OCI-LY7 (cell line): ENCODE measurements around the gene ZNF804A. TPM values are rescaled to one million over a fixed set of nuclear protein-coding genes. Genes with fewer than 3 reads are reported as not detected.

Source experiments
- BruUV-seq: library from RNA; stranded (reverse); fragments of 400-500 nt; replicated peaks from 2 replicates; lab custom pipeline; 2021; lab: Mats Ljungman, UMichigan
- CTCF ChIA-PET: fragments of 300-600 bp; sonication (Branson Sonifier 250); formaldehyde crosslinking; loops from one replicate; lab custom pipeline; 2022; ENCODE audit warnings: antibody characterized with exemption; ENCODE audit not compliant: unreplicated experiment; lab: Charles Lee
- POLR2A ChIA-PET: fragments of 300-600 bp; sonication (Branson Sonifier 250); formaldehyde crosslinking; loops from one replicate; lab custom pipeline; 2022; ENCODE audit warnings: antibody characterized with exemption; lab: Charles Lee
- DNase-seq: peaks from one replicate; pipeline ENCODE4 v3.0.0-alpha.2; 2015; ENCODE audit warnings: low spot score
- H2AFZ ChIP-seq: fragments of 200-600 bp; sonication (generic), shearing (Covaris generic); 2 replicates; pipeline ENCODE4 v1.6.1; 2014; ENCODE audit warnings: mild to moderate bottlenecking, antibody characterized with exemption, low read length, moderate library complexity
- H3K27ac ChIP-seq: fragments of 200-600 bp; sonication (generic); 2 replicates; pipeline ENCODE4 v1.5.1; 2014; ENCODE audit warnings: mixed run types, low read depth, mild to moderate bottlenecking, moderate library complexity, low read length, inconsistent platforms; ENCODE audit not compliant: poor library complexity, severe bottlenecking
- H3K36me3 ChIP-seq: fragments of 200-600 bp; sonication (generic); 2 replicates; pipeline ENCODE4 v1.6.1; 2014; ENCODE audit warnings: mild to moderate bottlenecking, antibody characterized with exemption, low read length, moderate library complexity, mixed read lengths; ENCODE audit not compliant: insufficient read depth
- H3K4me1 ChIP-seq: fragments of 200-600 bp; sonication (generic); 2 replicates; pipeline ENCODE4 v1.5.1; 2014; ENCODE audit warnings: mild to moderate bottlenecking, low read length; ENCODE audit not compliant: insufficient read depth, poor library complexity, severe bottlenecking
- H3K4me2 ChIP-seq: fragments of 200-600 bp; sonication (generic); 2 replicates; pipeline ENCODE4 v1.6.1; 2014; ENCODE audit warnings: mild to moderate bottlenecking, low read length
- H3K4me3 ChIP-seq: fragments of 200-600 bp; sonication (generic); 2 replicates; pipeline ENCODE4 v1.5.1; 2014; ENCODE audit warnings: mild to moderate bottlenecking, low read depth, low read length; ENCODE audit not compliant: poor library complexity, severe bottlenecking
- H3K79me2 ChIP-seq: fragments of 200-600 bp; sonication (generic); 2 replicates; pipeline ENCODE4 v1.6.1; 2016; ENCODE audit warnings: low read depth, mild to moderate bottlenecking, low read length, moderate library complexity, mixed read lengths; ENCODE audit not compliant: insufficient read depth
- H3K9me2 ChIP-seq: fragments of 200-600 bp; sonication (generic); 2 replicates; pipeline ENCODE4 v1.6.1; 2016; ENCODE audit warnings: mild to moderate bottlenecking, low read length, mixed read lengths; ENCODE audit not compliant: insufficient read depth
- H3K9me3 ChIP-seq: fragments of 200-600 bp; sonication (generic); 2 replicates; pipeline ENCODE4 v1.6.1; 2014; ENCODE audit warnings: mild to moderate bottlenecking, mixed run types, low read length, mixed read lengths
- H4K20me1 ChIP-seq: fragments of 200-600 bp; sonication (generic); 2 replicates; pipeline ENCODE4 v1.6.1; 2014; ENCODE audit warnings: mild to moderate bottlenecking, antibody characterized with exemption, low read length, moderate library complexity, mixed read lengths; ENCODE audit not compliant: insufficient read depth
- EZH2phosphoT487 ChIP-seq: fragments of 200-600 bp; sonication (generic); IDR thresholded peaks from 2 replicates; pipeline ENCODE4 v1.6.1; 2018; ENCODE audit warnings: low read depth, borderline replicate concordance, mild to moderate bottlenecking, mixed run types, antibody characterized with exemption, low read length, moderate library complexity, mixed read lengths
- intact Hi-C: fragments of 100-400 bp; cut with micrococcal nuclease; formaldehyde crosslinking; loops from one replicate; pipeline ENCODE4 v1.10.0; 2022; ENCODE audit not compliant: unreplicated experiment
- total RNA-seq, 2 experiments: library from RNA; depleted of rRNA in 1 of 2; stranded (reverse); fragments of >200 nt in 1 of 2; shearing (Covaris generic) in 1 of 2; gene quantifications; 2 replicates each; pipeline ENCODE4 v1.2.3, GENCODE V29; 2014 to 2022
- TF ChIP-seq, protein P1 (sequence below): fragments of 200-600 bp; sonication (generic); conservative IDR thresholded peaks from 2 replicates; pipeline ENCODE4 v1.5.1; 2014; ENCODE audit warnings: mild to moderate bottlenecking, antibody characterized with exemption, low read length, moderate library complexity, mixed read lengths

ZNF804A gene
- total RNA-seq, 2 experiments from 2014 or later = 14.4 to 19.9 TPM

DNA sequence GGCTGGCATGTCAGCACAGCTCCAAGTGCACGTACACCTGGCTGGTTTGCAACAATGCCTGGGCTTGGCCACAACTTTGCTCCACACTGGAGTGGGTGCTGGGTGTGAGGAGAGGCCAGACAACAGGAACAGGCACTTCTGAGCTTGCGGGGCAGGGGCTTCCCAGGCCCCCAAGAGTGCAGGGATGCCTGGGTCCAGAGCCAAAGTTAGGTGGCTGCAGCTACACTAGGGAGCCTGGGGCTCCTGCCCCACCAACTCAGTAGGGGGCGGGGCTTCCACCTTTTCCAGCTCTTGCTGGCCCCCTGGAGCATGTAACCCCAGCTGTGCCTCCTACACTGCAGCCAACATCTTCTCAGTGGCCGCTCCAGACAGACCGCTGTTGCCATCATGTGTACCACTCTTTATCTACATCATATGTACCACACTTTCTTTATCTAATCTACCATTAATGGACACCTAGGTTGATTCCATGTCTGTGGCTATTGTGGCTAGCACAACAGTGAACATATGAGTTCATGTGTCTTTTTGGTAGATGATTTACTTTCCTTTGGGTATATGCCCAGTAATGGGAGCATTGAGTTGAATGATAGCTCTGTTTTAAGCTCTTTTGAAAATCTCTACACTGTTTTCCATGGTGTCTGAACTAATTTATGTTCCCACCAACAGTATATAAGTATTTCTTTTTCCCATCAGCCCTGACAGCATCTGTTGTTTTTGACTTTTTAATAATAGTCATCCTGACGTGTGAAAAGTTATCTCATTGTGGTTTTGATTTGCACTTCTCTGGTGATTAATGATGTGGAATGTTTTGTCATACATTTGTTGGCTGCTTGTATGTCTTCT lies 87.9 kb downstream of the ZNF804A start:
- Histone ChIP-seq H2AFZ (no peak overlapping the region), H3K79me2 (peaks cover 73% of the 10 kb centered on the region), H3K36me3 (peaks cover 17% of the 10 kb centered on the region), H3K9me3 (no peaks in the 10 kb centered on the region), H3K4me3 (no peak overlapping the region), H3K27ac (no peak overlapping the region), H4K20me1 (no peaks in the 10 kb centered on the region), H3K4me2 (no peak overlapping the region), H3K4me1 (no peaks in the 10 kb centered on the region), H3K9me2 (no peaks in the 10 kb centered on the region)
- TF ChIP-seq, protein P1, sequence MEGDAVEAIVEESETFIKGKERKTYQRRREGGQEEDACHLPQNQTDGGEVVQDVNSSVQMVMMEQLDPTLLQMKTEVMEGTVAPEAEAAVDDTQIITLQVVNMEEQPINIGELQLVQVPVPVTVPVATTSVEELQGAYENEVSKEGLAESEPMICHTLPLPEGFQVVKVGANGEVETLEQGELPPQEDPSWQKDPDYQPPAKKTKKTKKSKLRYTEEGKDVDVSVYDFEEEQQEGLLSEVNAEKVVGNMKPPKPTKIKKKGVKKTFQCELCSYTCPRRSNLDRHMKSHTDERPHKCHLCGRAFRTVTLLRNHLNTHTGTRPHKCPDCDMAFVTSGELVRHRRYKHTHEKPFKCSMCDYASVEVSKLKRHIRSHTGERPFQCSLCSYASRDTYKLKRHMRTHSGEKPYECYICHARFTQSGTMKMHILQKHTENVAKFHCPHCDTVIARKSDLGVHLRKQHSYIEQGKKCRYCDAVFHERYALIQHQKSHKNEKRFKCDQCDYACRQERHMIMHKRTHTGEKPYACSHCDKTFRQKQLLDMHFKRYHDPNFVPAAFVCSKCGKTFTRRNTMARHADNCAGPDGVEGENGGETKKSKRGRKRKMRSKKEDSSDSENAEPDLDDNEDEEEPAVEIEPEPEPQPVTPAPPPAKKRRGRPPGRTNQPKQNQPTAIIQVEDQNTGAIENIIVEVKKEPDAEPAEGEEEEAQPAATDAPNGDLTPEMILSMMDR = no peak
- no peak for TF ChIP-seq EZH2phosphoT487
- intact Hi-C loops = no loop called here
- no peak for DNase-seq
- BruUV-seq = no TSS peak
- ChIA-PET POLR2A (interaction anchor here (0.6 to 1.1 kb wide), 3 partner anchors 20 to 328 kb away, joined by 3 to 5 read pairs (median 4); no protein-coding TSS in a partner anchor), CTCF (no interaction called here)

DNA sequence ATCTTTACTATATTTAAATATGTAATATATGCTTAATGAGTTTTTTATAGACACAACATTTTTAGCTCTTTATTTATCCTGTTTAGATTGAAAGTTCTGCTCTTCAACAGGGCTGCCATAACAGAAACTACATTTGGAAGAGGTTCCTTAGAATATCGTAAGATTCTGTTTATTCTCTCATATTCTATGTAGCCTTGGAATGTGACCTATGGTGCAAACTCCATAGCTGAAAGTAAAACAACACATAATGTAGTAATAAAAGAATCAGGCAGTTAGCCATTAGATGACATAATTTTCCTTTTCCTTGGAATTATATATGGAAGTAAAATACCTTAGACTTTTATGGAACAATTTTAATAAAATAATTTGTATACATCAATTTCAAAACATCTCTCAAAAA lies 91.3 kb downstream of the ZNF804A start:
- no peak overlapping the region for H3K4me3 ChIP-seq
- H3K9me2 ChIP-seq = no peaks in the 10 kb centered on the region
- peaks cover 14% of the 10 kb centered on the region; the same call in 1 of the 2 replicates for H4K20me1 ChIP-seq
- no peak overlapping the region for H3K4me2 ChIP-seq
- BruUV-seq = no TSS peak
- DNase-seq = no peak
- POLR2A ChIA-PET = interaction anchor here (0.7 to 1.4 kb wide), 6 partner anchors 9 to 299 kb away, joined by 3 to 5 read pairs (median 4); no protein-coding TSS in a partner anchor
- H3K4me1 ChIP-seq = peaks cover 24% of the 10 kb centered on the region
- peaks cover 83% of the 10 kb centered on the region for H3K79me2 ChIP-seq
- H2AFZ ChIP-seq = no peak overlapping the region
- CTCF ChIA-PET = no interaction called here
- intact Hi-C loops = no loop called here
- H3K9me3 ChIP-seq = no peaks in the 10 kb centered on the region
- H3K36me3 ChIP-seq = peaks cover 8% of the 10 kb centered on the region
- H3K27ac ChIP-seq = no peak overlapping the region
- no peak for TF ChIP-seq EZH2phosphoT487
- TF ChIP-seq, protein P1 = no peak
